PFSK-1 (cell line): Measurements from ENCODE around the gene CA11.

Experiments used
- FOXP2 ChIP-seq: optimal IDR thresholded peaks from 2 replicates; pipeline ENCODE3; 2011; ENCODE audit warnings: borderline replicate concordance, control low read depth, inconsistent platforms; ENCODE audit not compliant: insufficient read depth; ENCODE audit errors: extremely low read length, extremely low read depth
- POLR2AphosphoS5 ChIP-seq: IDR thresholded peaks from 2 replicates; pipeline ENCODE4 v1.6.1; 2012; ENCODE audit warnings: low read depth, mild to moderate bottlenecking, control low read depth, low read length, moderate library complexity
- REST ChIP-seq, 2 experiments: IDR thresholded peaks; 2 replicates each; pipeline versions ENCODE4 v1.6.1 to v1.8.0; 2011 to 2012; ENCODE audit warnings: low read depth in 2 of 2, low read length in 2 of 2, control low read depth in 1 of 2, inconsistent platforms in 1 of 2, mild to moderate bottlenecking in 1 of 2, moderate library complexity in 1 of 2; ENCODE audit not compliant: insufficient read depth in 1 of 2
- SIN3A ChIP-seq: IDR thresholded peaks from 2 replicates; pipeline ENCODE4 v1.6.1; 2012; ENCODE audit warnings: mild to moderate bottlenecking, low read length, moderate library complexity, borderline replicate concordance; ENCODE audit not compliant: insufficient read depth
- TAF1 ChIP-seq: IDR thresholded peaks from 2 replicates; pipeline ENCODE4 v1.6.1; 2012; ENCODE audit warnings: low read length, control low read depth, borderline replicate concordance; ENCODE audit not compliant: insufficient read depth

- TF ChIP-seq REST (IDR thresholded peaks at IDR 0.05; ENCODE audit: insufficient read depth in 1 of 2, low read depth in 2 of 2, low read length in 2 of 2) (no peak), POLR2AphosphoS5 (no peak; the same call in 1 of the 2 replicates), TAF1 (no peak), SIN3A (no peak), FOXP2 (no peak)
These were observed 16.2 kb downstream of the CA11 start for GRCh38 chr19:48629599-48630295.
